HepG2 (cell line): Measurements from ENCODE around the gene ABCF1. TPM values are rescaled to one million over a fixed set of nuclear protein-coding genes. Genes with fewer than 3 reads are reported as not detected.
A peak's percentile ranks its signal among the peaks of the same experiment; 100 is the strongest.

Experiments
- ATAC-seq: fragments of 200-7000 bp; cut with Tn5 transposase; 3 replicates; pipeline ENCODE4 v1.9.1; 2020; ENCODE audit warnings: mild to moderate bottlenecking, moderate library complexity
- Bru-seq: library from RNA; stranded (reverse); fragments of 400-500 nt; gene quantifications from one replicate; lab custom pipeline; 2021; lab: Mats Ljungman, UMichigan
- BruChase-seq, 2 experiments: library from RNA; stranded (reverse); fragments of 400-500 nt; gene quantifications; one replicate each; lab custom pipeline; 2021; lab: Mats Ljungman, UMichigan
- BruUV-seq: library from RNA; stranded (reverse); fragments of 400-500 nt; replicated peaks from 2 replicates; lab custom pipeline; 2021; lab: Mats Ljungman, UMichigan
- CTCF ChIA-PET: fragments of 300-600 bp; formaldehyde crosslinking; extraction: SDS; loops from one replicate; lab custom pipeline; 2021; ENCODE audit warnings: low total read pairs, inconsistent platforms, low intra/inter-chr PET ratio; lab: Yijun Ruan, JAX
- POLR2A ChIA-PET: fragments of 350-600 bp; sonication (Branson Sonifier 250); formaldehyde crosslinking; loops from one replicate; lab custom pipeline; 2020; ENCODE audit warnings: antibody characterized with exemption, inconsistent platforms; lab: Yijun Ruan, JAX
- DNase-seq: peaks from one replicate; pipeline ENCODE4 v3.0.0-alpha.2; 2015; ENCODE audit warnings: low spot score
- FAIRE-seq: peaks from 3 replicates; lab custom pipeline; 2011; peaks lifted over from hg19 to GRCh38; lab: Jason Lieb, UNC
- H2AFZ ChIP-seq: one replicate; pipeline ENCODE4 v1.6.1; 2011; ENCODE audit warnings: low read length, inconsistent platforms
- H3K27ac ChIP-seq: fragments of 300-600 bp; 3 replicates; pipeline ENCODE4 v1.8.0; 2011; ENCODE audit warnings: mixed run types, mild to moderate bottlenecking, mixed read lengths, low read length, inconsistent platforms; ENCODE audit not compliant: insufficient read depth; ENCODE audit errors: extremely low read length
- H3K27me3 ChIP-seq, 2 experiments: fragments of 200-600 bp in 1 of 2; 2 replicates in 1 of 2; 3 replicates in 1 of 2; pipeline versions ENCODE4 v1.6.0 to v1.8.0; 2011; ENCODE audit warnings: low read length in 2 of 2, mild to moderate bottlenecking in 2 of 2, moderate library complexity in 2 of 2, inconsistent platforms in 1 of 2; ENCODE audit not compliant: insufficient read depth in 2 of 2, control insufficient read depth in 1 of 2
- H3K36me3 ChIP-seq, 2 experiments: fragments of 200-600 bp in 1 of 2; replicated peaks in 1 of 2; 2 replicates in 1 of 2; 3 replicates in 1 of 2; pipeline versions ENCODE4 v1.5.1 to v1.8.0; 2011; ENCODE audit warnings: low read length in 2 of 2, inconsistent platforms in 1 of 2; ENCODE audit not compliant: insufficient read depth in 2 of 2, control insufficient read depth in 1 of 2
- H3K4me1 ChIP-seq: 2 replicates; pipeline ENCODE4 v1.5.1; 2012; ENCODE audit warnings: low read length, inconsistent platforms; ENCODE audit not compliant: insufficient read depth
- H3K4me2 ChIP-seq: 2 replicates; pipeline ENCODE4 v1.6.0; 2011; ENCODE audit warnings: low read depth, low read length, inconsistent platforms
- H3K4me3 ChIP-seq, 3 experiments: fragments of 200-600 bp in 1 of 3; sonication (generic), shearing (Covaris generic) in 1 of 3; replicated peaks in 1 of 3; 2 replicates each; pipeline ENCODE4 v1.5.1; 2011 to 2016; ENCODE audit warnings: low read length in 3 of 3, inconsistent platforms in 2 of 3, low read depth in 2 of 3, mild to moderate bottlenecking in 2 of 3, control low read depth in 1 of 3, mixed read lengths in 1 of 3; ENCODE audit not compliant: insufficient read depth in 1 of 3
- H3K79me2 ChIP-seq: one replicate; pipeline ENCODE4 v1.6.1; 2011; ENCODE audit warnings: low read length, inconsistent platforms; ENCODE audit not compliant: insufficient read depth
- H3K9ac ChIP-seq: 2 replicates; pipeline ENCODE4 v1.6.0; 2011; ENCODE audit warnings: mild to moderate bottlenecking, low read depth, low read length, inconsistent platforms; ENCODE audit not compliant: insufficient read depth
- H3K9me3 ChIP-seq: 2 replicates; pipeline ENCODE4 v1.5.1; 2012; ENCODE audit warnings: mild to moderate bottlenecking, low read length
- H4K20me1 ChIP-seq: 2 replicates; pipeline ENCODE4 v1.6.0; 2011; ENCODE audit warnings: inconsistent platforms, mild to moderate bottlenecking, low read length, moderate library complexity; ENCODE audit not compliant: insufficient read depth
- DRAP1 ChIP-seq: IDR thresholded peaks from 2 replicates; pipeline ENCODE4 v1.6.1; 2016; ENCODE audit warnings: missing genetic modification reagents, missing compliant biosample characterization
- GFI1 ChIP-seq: sonication (generic); formaldehyde crosslinking; IDR thresholded peaks from 2 replicates; pipeline ENCODE4 v1.5.0; 2020; ENCODE audit warnings: missing genetic modification reagents, mild to moderate bottlenecking, borderline replicate concordance
- PRMT3 ChIP-seq: sonication (generic); formaldehyde crosslinking; IDR thresholded peaks from 2 replicates; pipeline ENCODE4 v1.8.1; 2022; ENCODE audit warnings: low read depth, mild to moderate bottlenecking, moderate library complexity, missing genetic modification reagents, borderline replicate concordance
- RARA ChIP-seq: IDR thresholded peaks from 2 replicates; pipeline ENCODE4 v1.6.1; 2016; ENCODE audit warnings: missing genetic modification reagents, missing compliant biosample characterization
- SETDB1 ChIP-seq: sonication (generic); formaldehyde crosslinking; IDR thresholded peaks from 2 replicates; pipeline ENCODE4 v1.5.1; 2020; ENCODE audit warnings: missing genetic modification reagents, mild to moderate bottlenecking, borderline replicate concordance
- TAF1 ChIP-seq: sonication (generic); formaldehyde crosslinking; IDR thresholded peaks from 2 replicates; pipeline ENCODE4 v1.4.0; 2020; ENCODE audit warnings: missing genetic modification reagents
- ZBTB42 ChIP-seq: sonication (generic); formaldehyde crosslinking; IDR thresholded peaks from 2 replicates; pipeline ENCODE4 v1.5.0; 2020; ENCODE audit warnings: mild to moderate bottlenecking, missing genetic modification reagents
- ZHX1 ChIP-seq: sonication (generic); formaldehyde crosslinking; IDR thresholded peaks from 2 replicates; pipeline ENCODE4 v1.8.1; 2022; ENCODE audit warnings: low read depth, mild to moderate bottlenecking, missing genetic modification reagents
- ZNF326 ChIP-seq: sonication (generic); formaldehyde crosslinking; IDR thresholded peaks from 2 replicates; pipeline ENCODE4 v1.4.0; 2020; ENCODE audit warnings: missing genetic modification reagents, borderline replicate concordance
- ZNF710 ChIP-seq: sonication (generic); formaldehyde crosslinking; IDR thresholded peaks from 2 replicates; pipeline ENCODE4 v1.5.0; 2020; ENCODE audit warnings: mild to moderate bottlenecking, missing genetic modification reagents, borderline replicate concordance
- ZNF746 ChIP-seq: sonication (generic); formaldehyde crosslinking; IDR thresholded peaks from 2 replicates; pipeline ENCODE4 v1.8.0; 2022; ENCODE audit warnings: mild to moderate bottlenecking, missing genetic modification reagents
- WGBS: methylation state at CpG from one replicate; pipeline ENCODE4 v1.1.6; 2017; ENCODE audit warnings: low lambda C conversion rate; 5-methylcytosine and 5-hydroxymethylcytosine counted together
- in situ Hi-C: cut with HindIII; loops from 2 replicates; pipeline ENCODE4 v1.10.0; 2017; ENCODE audit warnings: low pct_unique_long_range_greater_than_20kb; ENCODE audit not compliant: extremely low pct_ligation_motif_present
- intact Hi-C: fragments of 100-400 bp; cut with micrococcal nuclease; formaldehyde crosslinking; loops from one replicate; pipeline ENCODE4 v1.10.0; 2022; ENCODE audit not compliant: unreplicated experiment
- long read RNA-seq, 2 experiments: library from RNA in 1 of 2; library from polyadenylated mRNA in 1 of 2; stranded (forward) in 1 of 2; unstranded in 1 of 2; transcript quantifications; one replicate each; pipeline ENCODE4 v2.0.0, GENCODE V29; 2019 to 2022
- polyA minus RNA-seq, 3 experiments: library from RNA; depleted of rRNA, polyadenylated mRNA; stranded (reverse); fragments of >200 nt; gene quantifications; 2 replicates each; pipeline ENCODE4 v1.2.3, GENCODE V29; 2011; ENCODE audit warnings: low replicate concordance in 1 of 3
- polyA plus RNA-seq, 8 experiments: library from polyadenylated mRNA; depleted of rRNA in 3 of 8; stranded (reverse) in 7 of 8; unstranded in 1 of 8; fragments of >200 nt; fragmentation: Illumina TruSeq in 4 of 8; extraction: Trizol in 4 of 8; gene quantifications; 2 replicates each; pipeline versions ENCODE4 v1.2.1 to v1.2.3, GENCODE V29; 2011 to 2016; ENCODE audit warnings: low read depth in 4 of 8, missing spikeins in 1 of 8, mixed read lengths in 1 of 8; ENCODE audit not compliant: insufficient read depth in 1 of 8
- total RNA-seq, 5 experiments: library from RNA; depleted of rRNA; stranded (reverse); fragments of >200 nt; fragmentation: Illumina TruSeq; extraction: Trizol; gene quantifications; 2 replicates each; pipeline ENCODE4 v1.2.3, GENCODE V29; 2016; ENCODE audit warnings: low read depth in 1 of 5

Gene ABCF1
- total RNA-seq (2016; rRNA removed; fragmentation: Illumina TruSeq; extraction: Trizol) (98.9 and 104 TPM in 2 replicates), polyA plus RNA-seq (2011; rRNA removed) (25.4 and 33.7 TPM in 2 replicates), polyA minus RNA-seq (2011; rRNA and poly(A)+ RNA removed; ENCODE audit: low replicate concordance) (69.0 and 79.0 TPM in 2 replicates), Bru-seq, nascent RNA (percentile 94 among the genes with signal in this experiment), BruChase-seq, experiment 1, labeled RNA remaining after a 6-hour chase (percentile 97 among the genes with signal in this experiment), BruChase-seq, experiment 2, labeled RNA remaining after a 2-hour chase (percentile 96 among the genes with signal in this experiment)
- total RNA-seq (2016; cell fraction: cytosol; rRNA removed; fragmentation: Illumina TruSeq; extraction: Trizol; ENCODE audit: low read depth) = 8.1 and 8.9 TPM in 2 replicates
- 89.2 and 106 TPM in 2 replicates for total RNA-seq (2016; cell fraction: insoluble cytoplasmic fraction; rRNA removed; fragmentation: Illumina TruSeq; extraction: Trizol)
- total RNA-seq (2016; cell fraction: membrane; rRNA removed; fragmentation: Illumina TruSeq; extraction: Trizol) = 23.0 and 27.5 TPM in 2 replicates
- total RNA-seq (2016; cell fraction: nucleus; rRNA removed; fragmentation: Illumina TruSeq; extraction: Trizol) = 61.2 and 71.0 TPM in 2 replicates
- 35.0 and 35.5 TPM in 2 replicates for polyA plus RNA-seq (2011; cell fraction: cytosol; rRNA removed)
- 75.1 and 116 TPM in 2 replicates for polyA plus RNA-seq (2011; cell fraction: nucleus; rRNA removed)
- 50.5 and 61.2 TPM in 2 replicates for polyA plus RNA-seq (2012)
- polyA plus RNA-seq (2016; cell fraction: cytosol; fragmentation: Illumina TruSeq; extraction: Trizol; ENCODE audit: low read depth) = 5.5 and 7.0 TPM in 2 replicates
- 87.5 and 108 TPM in 2 replicates for polyA plus RNA-seq (2016; cell fraction: insoluble cytoplasmic fraction; fragmentation: Illumina TruSeq; extraction: Trizol; ENCODE audit: low read depth)
- polyA plus RNA-seq (2016; cell fraction: membrane; fragmentation: Illumina TruSeq; extraction: Trizol; ENCODE audit: low read depth) = 13.4 and 16.7 TPM in 2 replicates
- 107 and 118 TPM in 2 replicates for polyA plus RNA-seq (2016; cell fraction: nucleus; fragmentation: Illumina TruSeq; extraction: Trizol; ENCODE audit: insufficient read depth, low read depth)
- 37.8 and 41.4 TPM in 2 replicates for polyA minus RNA-seq (2011; cell fraction: cytosol; rRNA and poly(A)+ RNA removed)
- 51.5 and 64.8 TPM in 2 replicates for polyA minus RNA-seq (2011; cell fraction: nucleus; rRNA and poly(A)+ RNA removed)
- long read RNA-seq, experiment 1, transcript ABCF1-201 (25 exons, 3,481 nt) = major isoform, 6 of 60 reads
- long read RNA-seq, experiment 1, partial matches to known transcripts = 31 of 60 reads
- long read RNA-seq, experiment 1, other reads (novel, unspliced or antisense) = 23 of 60 reads
- long read RNA-seq, experiment 2, transcript ABCF1-201 (25 exons, 3,481 nt) = major isoform, 33 of 241 reads
- long read RNA-seq, experiment 2, partial matches to known transcripts = 140 of 241 reads
- long read RNA-seq, experiment 2, other reads (novel, unspliced or antisense) = 65 of 241 reads

- ATAC-seq (peak; percentile 92), DNase-seq (peak; percentile 94), FAIRE-seq (peak; percentile 85)
- Histone ChIP-seq H3K27me3 (no peaks in the 10 kb centered on the region; a peak in 1 of 5 replicates), H4K20me1 (peaks cover 23% of the 10 kb centered on the region), H3K4me3 (peak within 1 kb of the TSS; percentile 67 to 88 (median 71)), H3K9me3 (no peaks in the 10 kb centered on the region), H3K9ac (peak within 1 kb of the TSS; percentile 88), H3K4me1 (peaks cover 51% of the 10 kb centered on the region), H3K4me2 (peak within 1 kb of the TSS; percentile 99), H2AFZ (peak within 1 kb of the TSS; percentile 60), H3K27ac (peak within 1 kb of the TSS; percentile 80), H3K36me3 (peaks cover 0 to 3% of the 10 kb centered on the region in 2 experiments; a peak in 1 of 5 replicates), H3K79me2 (peaks cover 48% of the 10 kb centered on the region)
- intact Hi-C loops (no loop called here), in situ Hi-C loops (no loop called here)
- CTCF ChIA-PET = no interaction called here
- under 1% methylated on average over 57 of the region's 59 CpGs for WGBS
- BruUV-seq = no TSS peak
- POLR2A ChIA-PET = interaction anchor here (0.6 to 2.6 kb wide), 27 partner anchors 9 to 833 kb away, joined by 3 to 74 read pairs (median 4); partner anchors contain the start of genes DHX16, GNL1, GTF2H4 and MRPS18B
- TF ChIP-seq ZBTB42 (CRISPR knock-in tag) (peak; percentile 78; the same call in 1 of the 2 replicates), RARA (CRISPR knock-in tag) (peak; percentile 70), PRMT3 (CRISPR knock-in tag) (no peak), ZHX1 (CRISPR knock-in tag) (peak; percentile 88; the same call in 1 of the 2 replicates), DRAP1 (peak; percentile 90), TAF1 (CRISPR knock-in tag) (peak; percentile 91), GFI1 (CRISPR knock-in tag) (peak; percentile 52; the same call in 1 of the 2 replicates), SETDB1 (CRISPR knock-in tag) (no peak), ZNF326 (no peak), ZNF746 (CRISPR knock-in tag) (peak; percentile 80; the same call in 1 of the 2 replicates), ZNF710 (CRISPR knock-in tag) (peak; percentile 31; the same call in 1 of the 2 replicates)
Observed at GRCh38 chr6:30571075-30571761, at the start of gene ABCF1. Gene ABCF1, plus strand, starts transcription at chr6:30571442. Its CDS starts 46 bp downstream, at chr6:30571488.
